ENCODE measurements around the gene STXBP6. TPM values are rescaled to one million over a fixed set of nuclear protein-coding genes. Genes with fewer than 3 reads are reported as not detected.

Gene STXBP6
- 4.3 TPM for polyA plus RNA-seq (2013, experiment 1 of 2)
- polyA plus RNA-seq (2013, experiment 2 of 2): 4.6 TPM

GRCh38 chr14:25049568-25050268 is at the start of gene STXBP6:
STXBP6 (minus strand) TSS chr14:25050147; CDS start chr14:24974818, 75,329 bp downstream.
- Histone ChIP-seq H3K4me2 (ENCODE audit: low read length) (peak within 1 kb of the TSS; percentile 69), H3K56ac (ENCODE audit: low read length) (peak within 1 kb of the TSS; percentile 80), H3K27ac (ENCODE audit: low read depth, low read length) (no peak within 1 kb of the TSS), H3K9ac (ENCODE audit: low read length) (peak within 1 kb of the TSS; percentile 47), H3K4ac (ENCODE audit: low read depth, low read length) (no peak within 1 kb of the TSS), H2BK15ac (replicated peaks; ENCODE audit: low read depth) (no peak within 1 kb of the TSS), H2BK5ac (ENCODE audit: low read length) (no peak within 1 kb of the TSS), H3K27me3 (ENCODE audit: insufficient read depth, low read length, poor library complexity) (peaks cover 31% of the 10 kb centered on the region), H4K5ac (ENCODE audit: low read length) (no peak within 1 kb of the TSS), H3K23ac (ENCODE audit: low read length) (peak within 1 kb of the TSS; percentile 18), H4K8ac (ENCODE audit: low read depth, low read length) (no peak within 1 kb of the TSS), H3K4me3 (ENCODE audit: low read length) (peak within 1 kb of the TSS; percentile 19), H3K79me1 (ENCODE audit: low read length) (no peaks in the 10 kb centered on the region), H3K18ac (ENCODE audit: low read length) (no peak within 1 kb of the TSS), H3K79me2 (ENCODE audit: control insufficient read depth, insufficient read depth, low read length) (no peaks in the 10 kb centered on the region), H3K36me3 (ENCODE audit: control insufficient read depth, insufficient read depth, low read length) (no peaks in the 10 kb centered on the region), H3K4me1 (ENCODE audit: control insufficient read depth, low read depth, low read length) (no peaks in the 10 kb centered on the region), H2BK120ac (ENCODE audit: low read depth, low read length) (no peak within 1 kb of the TSS), H2AK5ac (ENCODE audit: low read length) (no peak within 1 kb of the TSS)
- WGBS (ENCODE audit: extremely low coverage, insufficient coverage, low lambda C conversion rate): no CpG with 5 or more reads among the region's 82 CpGs
- peak; percentile 65 for DNase-seq

- Histone ChIP-seq H4K8ac (ENCODE audit: low read depth, low read length) (no peak overlapping the region), H3K4me3 (ENCODE audit: low read length) (no peak overlapping the region), H3K36me3 (ENCODE audit: control insufficient read depth, insufficient read depth, low read length) (no peaks in the 10 kb centered on the region), H3K9ac (ENCODE audit: low read length) (no peak overlapping the region), H3K4ac (ENCODE audit: low read depth, low read length) (no peak overlapping the region), H2AK5ac (ENCODE audit: low read length) (no peak overlapping the region), H2BK5ac (ENCODE audit: low read length) (no peak overlapping the region), H3K23ac (ENCODE audit: low read length) (no peak overlapping the region), H4K5ac (ENCODE audit: low read length) (no peak overlapping the region), H3K4me2 (ENCODE audit: low read length) (no peak overlapping the region), H2BK120ac (ENCODE audit: low read depth, low read length) (no peak overlapping the region), H3K56ac (ENCODE audit: low read length) (no peak overlapping the region), H3K27me3 (ENCODE audit: insufficient read depth, low read length, poor library complexity) (no peaks in the 10 kb centered on the region), H3K79me2 (ENCODE audit: control insufficient read depth, insufficient read depth, low read length) (no peaks in the 10 kb centered on the region), H3K79me1 (ENCODE audit: low read length) (no peaks in the 10 kb centered on the region), H3K27ac (ENCODE audit: low read depth, low read length) (no peak overlapping the region), H2BK15ac (replicated peaks; ENCODE audit: low read depth) (no peak overlapping the region), H3K4me1 (ENCODE audit: control insufficient read depth, low read depth, low read length) (no peaks in the 10 kb centered on the region), H3K18ac (ENCODE audit: low read length) (no peak overlapping the region)
- WGBS (ENCODE audit: extremely low coverage, insufficient coverage, low lambda C conversion rate): no CpG with 5 or more reads among the region's 2 CpGs
- no peak for DNase-seq
Measured at GRCh38 chr14:25097120-25097519, 47.2 kb upstream of the STXBP6 start.

GRCh38 chr14:25095736-25096437 is 45.9 kb upstream of the STXBP6 start:
- H3K4ac ChIP-seq (ENCODE audit: low read depth, low read length): no peak overlapping the region
- no peak overlapping the region for H3K27ac ChIP-seq (ENCODE audit: low read depth, low read length)
- no peaks in the 10 kb centered on the region for H3K27me3 ChIP-seq (ENCODE audit: insufficient read depth, low read length, poor library complexity)
- H4K8ac ChIP-seq (ENCODE audit: low read depth, low read length): no peak overlapping the region
- WGBS (ENCODE audit: extremely low coverage, insufficient coverage, low lambda C conversion rate): no CpG with 5 or more reads among the region's 5 CpGs
- H3K79me1 ChIP-seq (ENCODE audit: low read length): no peaks in the 10 kb centered on the region
- no peak overlapping the region for H2BK15ac ChIP-seq (replicated peaks; ENCODE audit: low read depth)
- H3K79me2 ChIP-seq (ENCODE audit: control insufficient read depth, insufficient read depth, low read length): no peaks in the 10 kb centered on the region
- no peak overlapping the region for H2BK5ac ChIP-seq (ENCODE audit: low read length)
- no peak overlapping the region for H3K23ac ChIP-seq (ENCODE audit: low read length)
- no peaks in the 10 kb centered on the region for H3K4me1 ChIP-seq (ENCODE audit: control insufficient read depth, low read depth, low read length)
- no peaks in the 10 kb centered on the region for H3K36me3 ChIP-seq (ENCODE audit: control insufficient read depth, insufficient read depth, low read length)
- no peak overlapping the region for H3K4me3 ChIP-seq (ENCODE audit: low read length)
- H3K56ac ChIP-seq (ENCODE audit: low read length): no peak overlapping the region
- no peak overlapping the region for H3K4me2 ChIP-seq (ENCODE audit: low read length)
- H2AK5ac ChIP-seq (ENCODE audit: low read length): no peak overlapping the region
- no peak overlapping the region for H2BK120ac ChIP-seq (ENCODE audit: low read depth, low read length)
- no peak for DNase-seq
- no peak overlapping the region for H3K9ac ChIP-seq (ENCODE audit: low read length)
- no peak overlapping the region for H3K18ac ChIP-seq (ENCODE audit: low read length)
- no peak overlapping the region for H4K5ac ChIP-seq (ENCODE audit: low read length)

GRCh38 chr14:25094171-25094907 is 44.4 kb upstream of the STXBP6 start:
- H3K27me3 ChIP-seq (ENCODE audit: insufficient read depth, low read length, poor library complexity): no peaks in the 10 kb centered on the region
- H2AK5ac ChIP-seq (ENCODE audit: low read length): no peak overlapping the region
- no peak overlapping the region for H2BK120ac ChIP-seq (ENCODE audit: low read depth, low read length)
- H4K5ac ChIP-seq (ENCODE audit: low read length): no peak overlapping the region
- H3K56ac ChIP-seq (ENCODE audit: low read length): no peak overlapping the region
- no peak overlapping the region for H2BK15ac ChIP-seq (replicated peaks; ENCODE audit: low read depth)
- H3K27ac ChIP-seq (ENCODE audit: low read depth, low read length): no peak overlapping the region
- WGBS (ENCODE audit: extremely low coverage, insufficient coverage, low lambda C conversion rate): no CpG with 5 or more reads among the region's 9 CpGs
- H3K18ac ChIP-seq (ENCODE audit: low read length): no peak overlapping the region
- H3K23ac ChIP-seq (ENCODE audit: low read length): no peak overlapping the region
- H3K4ac ChIP-seq (ENCODE audit: low read depth, low read length): no peak overlapping the region
- no peaks in the 10 kb centered on the region for H3K79me2 ChIP-seq (ENCODE audit: control insufficient read depth, insufficient read depth, low read length)
- no peak overlapping the region for H3K9ac ChIP-seq (ENCODE audit: low read length)
- H3K4me1 ChIP-seq (ENCODE audit: control insufficient read depth, low read depth, low read length): no peaks in the 10 kb centered on the region
- H2BK5ac ChIP-seq (ENCODE audit: low read length): no peak overlapping the region
- no peaks in the 10 kb centered on the region for H3K79me1 ChIP-seq (ENCODE audit: low read length)
- no peak overlapping the region for H3K4me2 ChIP-seq (ENCODE audit: low read length)
- no peak overlapping the region for H4K8ac ChIP-seq (ENCODE audit: low read depth, low read length)
- peak; percentile 43 for DNase-seq
- H3K4me3 ChIP-seq (ENCODE audit: low read length): no peak overlapping the region
- no peaks in the 10 kb centered on the region for H3K36me3 ChIP-seq (ENCODE audit: control insufficient read depth, insufficient read depth, low read length)

GRCh38 chr14:25092258-25092740 is 42.4 kb upstream of the STXBP6 start:
- H2BK120ac ChIP-seq (ENCODE audit: low read depth, low read length): no peak overlapping the region
- H3K27me3 ChIP-seq (ENCODE audit: insufficient read depth, low read length, poor library complexity): no peaks in the 10 kb centered on the region
- H3K4me2 ChIP-seq (ENCODE audit: low read length): no peak overlapping the region
- H3K79me1 ChIP-seq (ENCODE audit: low read length): no peaks in the 10 kb centered on the region
- H3K23ac ChIP-seq (ENCODE audit: low read length): no peak overlapping the region
- no peak overlapping the region for H3K18ac ChIP-seq (ENCODE audit: low read length)
- H4K5ac ChIP-seq (ENCODE audit: low read length): no peak overlapping the region
- H2AK5ac ChIP-seq (ENCODE audit: low read length): no peak overlapping the region
- H3K36me3 ChIP-seq (ENCODE audit: control insufficient read depth, insufficient read depth, low read length): no peaks in the 10 kb centered on the region
- H2BK5ac ChIP-seq (ENCODE audit: low read length): no peak overlapping the region
- H3K4me3 ChIP-seq (ENCODE audit: low read length): no peak overlapping the region
- no peak overlapping the region for H3K56ac ChIP-seq (ENCODE audit: low read length)
- no peaks in the 10 kb centered on the region for H3K79me2 ChIP-seq (ENCODE audit: control insufficient read depth, insufficient read depth, low read length)
- H3K4ac ChIP-seq (ENCODE audit: low read depth, low read length): no peak overlapping the region
- H4K8ac ChIP-seq (ENCODE audit: low read depth, low read length): no peak overlapping the region
- H2BK15ac ChIP-seq (replicated peaks; ENCODE audit: low read depth): no peak overlapping the region
- H3K27ac ChIP-seq (ENCODE audit: low read depth, low read length): no peak overlapping the region
- WGBS (ENCODE audit: extremely low coverage, insufficient coverage, low lambda C conversion rate): no CpG with 5 or more reads among the region's 4 CpGs
- DNase-seq: no peak
- H3K9ac ChIP-seq (ENCODE audit: low read length): no peak overlapping the region
- H3K4me1 ChIP-seq (ENCODE audit: control insufficient read depth, low read depth, low read length): peaks cover 2% of the 10 kb centered on the region

Data from mesendoderm (in vitro differentiated cells).